HG02763 (cell line): ENCODE results near the gene BRINP1.

Experiments used
- ATAC-seq: cut with Tn5 transposase; IDR thresholded peaks from one replicate; pipeline ENCODE4 v1.9.1; 2021; ENCODE audit warnings: mild to moderate bottlenecking, moderate library complexity; ENCODE audit not compliant: unreplicated experiment

BRINP1 gene

DNA sequence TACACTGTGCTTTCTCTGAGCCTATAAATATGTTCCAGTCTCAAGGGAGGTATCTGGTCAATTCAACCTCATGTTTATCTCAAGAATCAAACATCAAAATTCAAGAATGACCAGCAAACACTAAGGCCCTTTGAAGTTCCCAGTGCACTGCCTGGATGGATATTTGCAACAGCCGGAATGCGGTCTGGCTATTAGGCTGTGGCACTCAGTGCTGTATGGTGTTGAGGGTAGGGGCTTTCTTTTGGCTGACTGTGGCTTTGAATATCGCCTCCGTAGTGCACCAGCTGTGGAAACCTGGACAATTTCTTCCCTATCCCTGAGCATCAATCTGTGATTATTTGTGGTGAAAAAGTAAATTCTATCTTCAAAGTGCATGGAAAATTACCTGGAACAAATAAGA is 220.4 kb downstream of the BRINP1 start:
- ATAC-seq, result no peak

DNA sequence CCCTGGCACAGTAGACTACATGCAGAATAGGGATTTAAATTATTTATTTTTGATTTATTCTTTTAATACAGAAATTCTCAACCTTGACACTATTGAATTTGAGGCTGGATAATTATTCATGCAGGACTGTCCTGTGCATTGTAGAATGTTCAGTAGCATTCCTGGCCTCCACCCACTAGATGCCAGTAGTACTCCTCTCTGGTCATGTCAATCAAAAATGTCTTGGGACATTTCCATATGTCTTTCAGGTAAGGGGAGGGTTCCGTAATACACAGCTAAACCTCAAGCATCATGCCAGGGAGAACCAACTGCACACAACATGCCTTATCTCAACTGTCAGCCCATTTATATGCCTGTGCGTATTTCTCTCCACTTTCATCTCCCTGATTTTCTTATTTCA is 231.8 kb downstream of the BRINP1 start:
- ATAC-seq, result no peak

DNA sequence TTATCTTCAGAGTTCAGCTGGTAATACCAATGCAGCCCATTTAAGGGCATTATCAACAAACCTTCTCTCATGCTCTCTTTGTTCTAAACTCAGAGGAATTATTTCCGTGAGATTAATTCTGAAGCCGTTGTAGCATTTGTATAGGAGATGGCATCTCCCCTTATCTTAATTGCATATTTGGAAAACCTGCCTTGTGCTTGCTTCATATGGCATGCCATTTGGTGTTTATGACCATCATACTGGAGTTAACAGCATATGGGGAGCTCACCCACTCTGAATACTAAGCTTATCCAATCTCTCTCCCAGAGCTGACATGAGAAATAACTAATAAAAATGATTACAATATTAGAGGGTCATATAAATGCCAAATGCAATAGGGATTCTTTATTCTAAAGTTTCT is 243.2 kb downstream of the BRINP1 start:
- ATAC-seq, result no peak

DNA sequence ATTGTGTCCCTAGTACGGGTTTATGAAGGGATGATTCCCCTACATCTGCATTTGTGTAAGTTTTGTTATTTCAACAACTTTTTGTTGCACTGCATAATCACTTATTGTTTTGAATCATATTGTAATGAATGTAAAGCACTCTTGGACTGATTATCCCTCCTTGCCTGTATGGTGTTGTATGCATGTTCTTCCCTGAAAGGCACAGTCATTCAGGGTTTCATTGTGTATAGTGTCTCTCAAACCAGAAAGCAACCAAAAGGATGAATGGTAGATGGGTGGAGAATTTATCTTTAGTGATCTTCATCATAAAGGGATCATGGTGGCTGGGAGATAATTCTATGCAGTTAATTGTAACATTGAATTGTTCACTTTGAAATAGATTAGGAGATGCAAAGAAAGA is 247.3 kb downstream of the BRINP1 start:
- ATAC-seq, result no peak

DNA sequence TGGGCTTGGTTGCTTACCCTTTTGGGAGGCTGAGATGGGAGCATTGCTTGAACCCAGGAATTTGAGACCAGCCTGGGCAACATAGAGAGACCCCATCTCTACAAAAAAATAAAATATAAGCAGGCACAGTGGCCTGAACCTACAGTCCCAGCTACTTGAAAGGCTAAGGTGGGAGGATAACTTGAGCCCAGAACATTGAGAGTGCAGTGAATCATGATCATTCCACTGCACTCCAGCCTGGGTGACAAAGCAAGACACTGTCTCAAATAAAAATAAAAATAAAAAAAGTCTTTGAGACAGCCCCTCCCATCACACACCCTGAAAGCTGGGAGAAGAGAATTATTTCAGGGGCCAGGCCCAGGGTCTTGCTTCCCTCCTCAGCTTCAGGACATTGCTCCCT is 251.8 kb downstream of the BRINP1 start:
- ATAC-seq, result no peak
